ENCODE data around the gene VWCE.
"Not testable (repeated sequence)": the region's sequence is repeated elsewhere in the genome, so short reads cannot be mapped to it uniquely, and the experiment has no call there.

- TF ChIP-seq POLR2A (IDR thresholded peaks at IDR 0.05); CTCF (IDR thresholded peaks at IDR 0.05); POLR2AphosphoS5 (IDR thresholded peaks at IDR 0.05; ENCODE audit: insufficient read depth in 1 of 2, low read depth in 1 of 2): not testable (repeated sequence)
These were observed 72.4 kb downstream of the VWCE start for GRCh38 chr11:61222692-61223091.

Measured in vagina (tissue), 2 donors.